Activated CD8-positive, alpha-beta memory T cell treated with anti-CD3 and anti-CD28 coated beads for 36 hours (primary cell): ENCODE measurements around the gene ZNF674. TPM values are rescaled to one million over a fixed set of nuclear protein-coding genes. Genes with fewer than 3 reads are reported as not detected.
"Not testable (repeated sequence)": the region's sequence is repeated elsewhere in the genome, so short reads cannot be mapped to it uniquely, and the experiment has no call there.

Experiments
- CTCF ChIA-PET: fragments of 350-600 bp; sonication (Branson Sonifier 250); formaldehyde crosslinking; loops from one replicate; lab custom pipeline; 2021; ENCODE audit warnings: antibody characterized with exemption; lab: Charles Lee
- POLR2A ChIA-PET: fragments of 350-600 bp; sonication (Branson Sonifier 250); formaldehyde crosslinking; loops from one replicate; lab custom pipeline; 2021; ENCODE audit warnings: antibody characterized with exemption; lab: Charles Lee
- total RNA-seq, 2 experiments: library from RNA; stranded (reverse); gene quantifications; one replicate each; pipeline ENCODE4 v1.2.3, GENCODE V29; 2021

The ZNF674 gene
- total RNA-seq, 2 experiments from 2014 or later, result 0.84 to 0.99 TPM

- POLR2A ChIA-PET, result no interaction called here
- CTCF ChIA-PET, result no interaction called here
Observed at GRCh38 chrX:46500054-46500453, 45.2 kb downstream of the ZNF674 start.

GRCh38 chrX:46488712-46489111, 56.5 kb downstream of the ZNF674 start:
- ChIA-PET CTCF (no interaction called here), POLR2A (no interaction called here)

GRCh38 chrX:46485897-46486296, 59.3 kb downstream of the ZNF674 start:
- POLR2A ChIA-PET, result no interaction called here

GRCh38 chrX:46478634-46479033, 66.6 kb downstream of the ZNF674 start:
- POLR2A ChIA-PET, CTCF ChIA-PET: not testable (repeated sequence)

More at GRCh38 chrX:46485897-46486296, 59.3 kb downstream of the ZNF674 start:
- CTCF ChIA-PET, result no interaction called here

- POLR2A ChIA-PET, result no interaction called here
- CTCF ChIA-PET, result no interaction called here
Observed at GRCh38 chrX:46477435-46477834, 67.8 kb downstream of the ZNF674 start.

- POLR2A ChIA-PET, result no interaction called here
- CTCF ChIA-PET, result no interaction called here
Observed at GRCh38 chrX:46465203-46465602, 80.0 kb downstream of the ZNF674 start.

- ChIA-PET POLR2A (no interaction called here), CTCF (no interaction called here)
Observed at GRCh38 chrX:46463682-46464081, 81.5 kb downstream of the ZNF674 start.

GRCh38 chrX:46461660-46462191, 83.5 kb downstream of the ZNF674 start:
- POLR2A ChIA-PET, result no interaction called here
- CTCF ChIA-PET, result no interaction called here

- POLR2A ChIA-PET, CTCF ChIA-PET: not testable (repeated sequence)
Observed at GRCh38 chrX:46460801-46461659, 84.2 kb downstream of the ZNF674 start.

- ChIA-PET POLR2A (no interaction called here), CTCF (no interaction called here)
Observed at GRCh38 chrX:46459603-46460002, 85.6 kb downstream of the ZNF674 start.

- POLR2A ChIA-PET, result no interaction called here
- CTCF ChIA-PET, result no interaction called here
Observed at GRCh38 chrX:46456125-46456922, 88.9 kb downstream of the ZNF674 start.

Other genes with a start within 250 kb of the ZNF674 start
- gene CHST7, start 28.3 kb upstream of the ZNF674 start, total RNA-seq, result 1 to 10 TPM; 2.6 to 3.0 TPM
- 10 to 100 TPM; 20.6 to 22.6 TPM for gene SLC9A7, start 213.7 kb upstream of the ZNF674 start, total RNA-seq